SKM-1 (cell line): Measurements from ENCODE around the gene GOLGA6C.
"Not testable (repeated sequence)": the region's sequence is repeated elsewhere in the genome, so short reads cannot be mapped to it uniquely, and the experiment has no call there.

Experiments used
- DNase-seq: peaks from one replicate; lab custom pipeline; 2025; ENCODE audit not compliant: unreplicated experiment; lab: John Stamatoyannopoulos, UW

The GOLGA6C gene

GRCh38 chr15:75314552-75315290 is 56.6 kb downstream of the GOLGA6C start:
- DNase-seq, result no peak

DNA sequence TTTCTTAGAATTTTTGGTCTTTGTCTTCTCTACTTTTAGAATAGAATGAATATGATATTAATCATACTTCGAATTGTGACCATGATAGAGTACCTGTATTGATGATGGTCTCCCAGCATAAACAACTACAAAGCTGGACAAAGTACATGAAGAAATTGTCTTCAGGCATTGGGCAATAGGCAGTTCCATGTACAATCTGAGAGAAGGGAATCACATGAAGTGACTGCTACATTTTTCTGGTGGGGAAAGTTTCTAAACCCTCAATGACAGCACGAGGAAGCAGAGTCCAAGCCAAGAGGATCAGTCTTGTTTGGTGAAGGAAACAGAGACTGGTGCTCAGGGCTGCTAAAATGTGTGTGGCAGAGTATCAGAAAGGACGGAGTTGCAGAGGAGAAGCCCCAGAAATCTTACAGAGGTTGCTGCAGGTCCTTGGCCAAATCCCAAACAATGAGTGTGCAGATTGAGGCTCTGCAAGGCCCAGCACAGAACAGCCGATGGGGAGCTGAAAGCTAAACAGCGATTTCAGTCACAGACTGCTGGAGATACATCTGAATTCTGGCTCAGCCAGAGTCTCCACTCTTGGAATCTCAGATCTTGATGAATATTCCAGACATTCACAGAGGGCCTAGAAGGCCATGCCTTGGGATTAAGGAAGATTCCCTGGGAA is 61.2 kb downstream of the GOLGA6C start:
- DNase-seq, result not testable (repeated sequence)
